T-helper 1 cell (primary cell): ENCODE data around the gene PARP15.
"Not testable (repeated sequence)": the region's sequence is repeated elsewhere in the genome, so short reads cannot be mapped to it uniquely, and the experiment has no call there.

Source experiments
- DNase-seq, 5 donors: peaks; one replicate each; pipeline ENCODE4 v3.0.0-alpha.2; 2012 to 2020

Gene PARP15

GRCh38 chr3:122619040-122619439 lies 41.6 kb downstream of the PARP15 start:
- no peak for DNase-seq

DNA sequence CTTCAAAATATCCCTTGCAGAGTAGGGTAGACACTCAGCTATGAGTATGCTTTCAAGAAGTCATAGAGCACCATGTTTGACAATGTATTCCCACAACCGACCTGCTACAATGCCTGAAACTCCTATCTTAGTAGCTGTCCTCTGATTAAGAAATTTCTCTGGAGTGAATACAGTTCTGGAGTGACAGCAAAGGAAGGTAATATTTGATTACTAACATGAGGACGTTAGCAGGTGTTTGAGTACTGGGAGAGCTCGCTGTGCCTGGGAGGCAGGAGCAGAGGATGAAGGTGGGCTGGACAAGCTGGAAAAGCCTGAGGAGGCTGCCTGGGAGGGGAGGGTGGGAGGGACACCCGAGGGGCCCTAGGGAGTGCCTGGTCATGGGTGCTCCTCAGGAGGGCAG lies 42.9 kb downstream of the PARP15 start:
- DNase-seq: no peak

- no peak for DNase-seq
Observed at GRCh38 chr3:122621112-122621511, 43.7 kb downstream of the PARP15 start.

GRCh38 chr3:122623031-122623829 lies 45.8 kb downstream of the PARP15 start:
- DNase-seq: no peak

DNA sequence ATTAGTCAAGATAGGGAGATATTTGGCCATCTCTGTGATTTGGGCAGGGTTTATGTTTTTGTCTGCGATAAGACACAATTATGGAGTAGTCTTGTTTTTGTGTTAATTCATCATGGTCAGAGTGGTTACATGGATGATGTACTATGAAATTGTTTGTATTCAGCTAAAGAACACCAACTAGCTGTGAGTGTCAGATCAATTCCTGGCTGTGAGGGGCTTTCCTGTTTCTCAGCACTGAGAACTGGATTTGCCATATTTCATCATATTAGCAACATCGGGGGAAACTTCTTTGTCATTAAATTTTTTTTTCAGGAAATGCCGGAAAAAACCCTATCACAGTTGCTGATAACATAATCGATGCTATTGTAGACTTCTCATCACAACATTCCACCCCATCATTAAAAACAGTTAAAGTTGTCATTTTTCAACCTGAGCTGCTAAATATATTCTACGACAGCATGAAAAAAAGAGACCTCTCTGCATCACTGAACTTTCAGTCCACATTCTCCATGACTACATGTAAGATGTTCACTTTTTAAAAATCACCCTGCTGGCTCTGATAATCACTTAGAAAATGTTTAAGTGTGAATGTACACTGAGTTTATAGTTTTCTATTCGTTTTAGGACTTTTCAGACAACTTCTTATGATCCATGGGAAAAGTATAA lies 49.2 kb downstream of the PARP15 start:
- no peak for DNase-seq

DNA sequence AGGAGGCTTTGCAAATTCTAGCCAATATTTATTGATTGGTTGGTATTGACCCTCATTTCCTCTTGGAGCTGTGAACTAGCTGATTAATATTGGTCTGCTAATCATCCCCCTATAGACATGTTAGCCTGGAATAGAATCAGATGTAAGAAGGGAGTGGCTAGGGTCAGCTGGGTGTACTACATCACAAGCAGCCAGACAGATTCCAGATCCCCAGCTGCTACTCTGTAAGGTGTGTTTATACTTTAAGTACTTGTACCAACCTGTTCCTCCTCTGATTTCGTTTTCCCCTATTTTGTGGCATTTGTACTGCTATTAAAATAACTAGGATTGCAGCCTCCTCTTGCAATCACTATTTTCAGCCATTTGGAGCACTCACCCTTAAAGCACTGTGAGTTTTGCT lies 49.9 kb downstream of the PARP15 start:
- DNase-seq: no peak

DNA sequence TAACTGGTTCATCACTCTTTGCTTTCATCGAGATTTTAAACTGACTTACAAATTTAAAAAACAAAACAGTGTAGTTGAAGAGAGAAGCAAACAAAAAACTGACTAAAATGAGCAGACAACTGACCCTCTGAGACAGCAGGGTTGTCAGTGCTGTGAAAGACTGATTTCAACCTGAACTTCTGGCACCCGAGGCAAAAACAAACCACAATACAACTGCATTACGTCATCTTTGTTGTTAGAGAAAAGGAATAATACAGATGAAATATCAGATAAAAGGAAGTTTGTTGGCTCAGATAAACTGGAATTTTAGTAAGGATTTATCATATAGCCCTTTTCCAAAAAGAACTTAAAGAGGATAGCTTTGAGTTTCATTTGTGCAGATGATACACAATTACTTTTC lies 51.1 kb downstream of the PARP15 start:
- no peak for DNase-seq

GRCh38 chr3:122629763-122630162 lies 52.3 kb downstream of the PARP15 start:
- DNase-seq: no peak

DNA sequence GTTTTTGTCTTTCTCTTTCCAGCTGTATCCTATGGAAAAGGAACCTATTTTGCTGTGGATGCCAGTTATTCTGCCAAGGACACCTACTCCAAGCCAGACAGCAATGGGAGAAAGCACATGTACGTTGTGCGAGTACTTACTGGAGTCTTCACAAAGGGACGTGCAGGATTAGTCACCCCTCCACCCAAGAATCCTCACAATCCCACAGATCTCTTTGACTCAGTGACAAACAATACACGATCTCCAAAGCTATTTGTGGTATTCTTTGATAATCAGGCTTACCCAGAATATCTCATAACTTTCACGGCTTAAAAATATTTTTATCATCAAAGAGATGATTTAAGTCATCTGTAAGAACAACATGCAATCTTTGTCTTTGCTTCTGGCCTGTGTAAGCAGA lies 58.3 kb downstream of the PARP15 start:
- DNase-seq: no peak

GRCh38 chr3:122636697-122637096 lies 59.2 kb downstream of the PARP15 start:
- DNase-seq: no peak

DNA sequence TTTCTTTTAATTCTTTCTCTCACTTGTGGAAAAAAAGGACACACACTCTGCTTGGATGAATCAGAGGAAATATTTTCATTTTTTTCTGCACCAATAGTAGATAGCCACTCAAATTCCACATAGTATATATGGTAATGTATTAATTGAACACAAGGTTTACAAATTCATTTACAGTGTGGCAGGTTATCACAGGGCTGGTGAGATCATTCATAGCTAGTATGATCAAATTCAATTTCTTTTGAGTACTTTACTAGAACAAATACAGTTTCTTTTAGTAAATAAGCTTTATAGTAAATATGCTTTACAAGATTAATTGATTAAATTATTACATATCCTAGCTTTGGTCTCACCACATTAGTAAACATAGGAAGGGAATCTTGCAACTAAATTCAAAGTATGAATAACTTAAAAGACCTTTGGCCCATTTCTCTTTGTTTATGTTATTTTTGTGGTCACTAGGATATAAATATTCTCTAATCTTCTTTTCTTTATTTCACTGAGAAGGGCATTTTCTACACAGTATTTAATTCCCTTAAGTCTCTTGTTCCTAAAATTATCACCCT lies 63.1 kb downstream of the PARP15 start:
- DNase-seq: no peak

- peak in 1 of 5 donors; percentile 78 for DNase-seq
Observed at GRCh38 chr3:122642935-122643334, 65.5 kb downstream of the PARP15 start.

DNA sequence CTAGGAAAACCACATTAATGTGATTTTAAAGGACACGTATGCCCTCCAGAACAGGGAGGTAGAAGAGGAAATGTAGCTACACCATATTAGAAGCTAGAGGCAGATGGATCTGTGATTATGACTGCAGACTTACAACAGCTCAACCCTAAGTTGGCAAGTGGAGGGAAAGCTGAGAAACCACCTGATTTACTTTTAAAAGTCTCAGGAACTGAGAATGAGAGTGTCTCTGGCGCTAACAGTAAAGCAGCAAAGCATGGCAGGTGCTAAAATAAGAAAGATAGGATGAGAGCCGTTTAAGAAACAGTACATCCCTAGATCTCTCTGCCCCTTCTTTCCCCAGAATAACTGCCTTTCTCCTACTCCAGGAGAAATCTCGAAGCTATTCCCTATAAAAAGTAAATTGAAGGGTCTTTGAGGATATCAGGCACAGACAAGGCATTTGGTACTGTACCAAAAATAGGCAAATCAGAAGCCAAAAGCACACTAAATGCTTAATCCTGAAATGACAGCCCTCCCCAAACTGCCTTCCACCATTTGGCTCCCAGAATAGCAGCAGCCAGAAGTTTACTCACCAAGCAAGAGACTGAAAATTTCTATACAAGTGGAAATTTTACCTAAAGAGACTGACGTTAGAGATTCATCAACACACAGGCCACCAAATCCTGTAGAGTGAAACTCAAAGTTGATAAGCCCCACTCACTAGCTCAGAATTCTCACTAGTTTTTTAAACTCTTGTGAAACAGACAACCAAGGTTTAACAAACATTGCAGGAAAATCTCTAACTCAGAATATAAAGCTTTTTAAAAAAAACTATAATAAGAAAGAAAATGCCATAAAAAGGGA lies 68.9 kb downstream of the PARP15 start:
- DNase-seq: no peak

- DNase-seq: not testable (repeated sequence)
Observed at GRCh38 chr3:122651233-122651907, 73.9 kb downstream of the PARP15 start.

DNA sequence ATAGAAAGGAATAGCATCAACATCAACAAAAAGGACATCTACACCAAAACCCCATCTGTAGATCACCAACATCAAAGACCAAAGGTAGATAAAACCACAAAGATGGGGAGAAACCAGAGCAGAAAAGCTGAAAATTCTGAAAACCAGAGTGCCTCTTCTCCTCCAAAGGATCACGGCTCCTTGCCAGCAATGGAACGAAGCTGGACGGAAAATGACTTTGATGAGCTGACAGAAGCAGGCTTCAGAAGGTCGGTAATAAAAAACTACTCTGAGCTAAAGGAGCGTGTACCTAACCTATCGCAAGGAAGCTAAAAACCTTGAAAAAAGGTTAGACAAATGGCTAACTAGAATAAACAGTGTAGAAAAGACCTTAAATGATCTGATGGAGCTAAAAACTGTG lies 74.5 kb downstream of the PARP15 start:
- not testable (repeated sequence) for DNase-seq

DNA sequence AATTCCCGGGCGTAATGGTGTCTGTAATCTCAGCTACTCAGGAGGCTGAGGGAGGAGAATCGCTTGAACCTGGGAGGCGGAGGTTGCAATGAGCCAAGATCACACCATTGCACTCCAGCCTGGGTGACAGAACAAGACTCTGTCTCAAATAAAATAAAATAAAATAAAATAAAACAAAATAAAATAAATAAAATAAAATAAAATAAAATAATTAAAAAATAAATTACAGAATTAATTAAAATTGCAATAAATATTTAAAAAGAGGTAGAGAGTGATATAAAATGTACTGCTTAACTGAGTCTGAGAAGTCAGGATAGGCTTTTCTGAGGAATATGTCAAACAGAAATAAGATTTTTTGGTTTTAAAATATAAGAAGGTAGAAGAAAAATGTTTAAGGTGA lies 80.9 kb downstream of the PARP15 start:
- not testable (repeated sequence) for DNase-seq

DNA sequence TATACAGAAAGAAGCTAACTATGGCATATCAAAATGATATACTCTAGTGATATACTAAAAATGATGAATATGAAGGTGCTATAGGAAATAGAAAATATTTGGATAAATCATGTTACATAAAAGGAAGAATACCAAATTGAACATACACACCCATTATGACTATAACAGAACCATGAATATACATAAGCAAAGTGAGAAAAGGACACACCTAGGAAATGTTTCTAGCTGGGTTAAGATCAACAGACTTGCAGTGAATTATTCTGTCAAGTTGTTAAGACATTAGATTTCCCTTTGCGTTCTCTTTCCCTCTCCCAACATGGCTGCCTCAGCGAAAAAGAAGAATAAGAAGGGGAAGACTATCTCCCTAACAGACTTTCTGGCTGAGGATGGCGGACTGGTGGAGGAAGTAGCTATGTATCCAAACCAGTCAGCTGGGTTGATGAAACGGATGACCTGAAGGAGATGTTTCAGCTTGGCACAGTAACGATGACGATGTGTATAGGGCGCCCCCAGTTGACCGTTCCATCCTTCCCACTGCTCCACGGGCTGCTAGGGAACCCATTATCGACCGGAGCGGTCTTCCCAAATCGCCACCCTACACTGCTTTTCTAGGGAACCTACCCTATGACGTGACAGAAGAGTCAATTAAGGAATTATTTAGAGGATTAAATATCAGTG lies 83.0 kb downstream of the PARP15 start:
- no peak for DNase-seq

GRCh38 chr3:122661633-122662032 lies 84.2 kb downstream of the PARP15 start:
- DNase-seq: peak in 1 of 5 donors; percentile 48

DNA sequence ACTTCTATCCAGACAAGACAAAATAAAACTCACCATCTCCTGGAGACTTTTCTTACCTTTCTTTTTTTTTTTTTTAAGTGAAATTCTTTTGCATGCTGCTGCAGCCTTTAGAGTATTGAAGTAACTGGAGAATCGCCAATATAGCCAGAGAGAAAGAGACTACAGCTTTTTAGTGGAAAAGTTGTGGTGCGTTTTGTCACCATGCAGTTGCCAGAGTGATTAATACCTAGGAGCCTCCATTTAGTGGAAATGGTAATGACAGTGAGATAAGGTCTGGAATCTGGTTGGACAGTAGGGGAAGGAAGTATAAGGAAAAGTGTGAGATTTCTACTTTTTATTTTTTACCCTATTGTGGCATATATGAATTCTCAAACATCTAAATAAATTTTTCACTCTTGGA lies 85.1 kb downstream of the PARP15 start:
- DNase-seq: no peak

DNA sequence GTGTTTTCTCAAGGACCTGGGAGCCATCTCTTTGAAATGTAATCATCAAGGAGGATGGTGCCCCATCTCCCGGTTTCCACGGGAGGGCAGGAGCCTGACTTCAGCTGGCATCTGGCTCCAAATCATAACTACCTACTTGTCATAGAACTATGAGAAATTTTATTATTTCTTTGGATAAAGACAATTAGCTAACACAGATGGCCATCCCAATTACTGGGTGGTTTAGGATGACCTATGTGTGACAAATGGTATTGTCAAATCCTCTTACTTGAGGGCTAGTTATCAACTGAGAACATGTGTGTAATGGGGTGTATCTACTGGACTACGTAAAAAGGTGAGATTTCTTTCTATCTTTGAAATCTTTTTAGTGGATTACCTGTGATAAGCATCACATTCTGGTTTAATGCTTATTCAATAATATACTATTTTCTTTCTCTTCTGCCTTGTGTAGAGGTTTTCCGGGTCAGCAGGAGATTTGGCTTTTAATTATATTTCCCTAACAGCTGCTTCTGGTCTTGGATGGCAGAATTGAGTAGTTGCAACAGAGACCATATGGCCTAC lies 87.9 kb downstream of the PARP15 start:
- DNase-seq: no peak

DNA sequence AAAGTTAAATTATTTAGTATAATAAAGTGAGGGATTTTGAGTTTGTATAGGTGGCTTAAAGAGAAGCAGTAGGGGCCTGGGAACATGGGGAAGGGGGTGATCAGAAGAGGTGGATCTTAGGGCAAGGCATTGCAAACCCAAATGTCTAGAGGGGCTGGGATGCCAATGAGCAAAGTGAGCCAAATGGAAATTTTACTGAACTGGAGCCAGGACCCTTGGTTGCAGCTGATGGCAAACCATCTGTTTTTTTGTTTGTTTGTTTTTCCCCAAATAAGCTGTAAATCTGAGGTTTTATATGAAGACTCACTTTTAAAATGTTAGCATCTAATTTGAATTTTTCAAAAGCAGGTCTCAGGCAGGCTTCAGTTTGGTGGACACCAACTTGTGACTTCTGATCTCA lies 88.4 kb downstream of the PARP15 start:
- no peak for DNase-seq
